IPS-NIHi11 (cell line): Measurements from ENCODE around the gene BLID.

Experiments
- DNase-seq: peaks from one replicate; pipeline ENCODE4 v3.0.0; 2012; ENCODE audit warnings: mixed read lengths, low spot score

BLID gene

DNA sequence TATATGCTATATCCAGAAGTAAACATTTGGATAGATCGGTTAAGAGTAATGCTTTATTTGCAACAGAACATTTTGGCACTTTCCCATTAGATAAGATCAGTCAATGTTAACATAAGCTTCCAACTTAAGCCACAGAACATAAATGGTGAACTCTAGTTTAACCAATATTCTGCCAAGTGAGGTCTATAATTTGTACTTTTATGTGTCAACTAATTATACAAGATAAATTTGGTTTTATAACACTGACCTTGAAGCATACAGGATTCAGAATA, 23.5 kb upstream of the BLID start:
- DNase-seq: no peak

DNA sequence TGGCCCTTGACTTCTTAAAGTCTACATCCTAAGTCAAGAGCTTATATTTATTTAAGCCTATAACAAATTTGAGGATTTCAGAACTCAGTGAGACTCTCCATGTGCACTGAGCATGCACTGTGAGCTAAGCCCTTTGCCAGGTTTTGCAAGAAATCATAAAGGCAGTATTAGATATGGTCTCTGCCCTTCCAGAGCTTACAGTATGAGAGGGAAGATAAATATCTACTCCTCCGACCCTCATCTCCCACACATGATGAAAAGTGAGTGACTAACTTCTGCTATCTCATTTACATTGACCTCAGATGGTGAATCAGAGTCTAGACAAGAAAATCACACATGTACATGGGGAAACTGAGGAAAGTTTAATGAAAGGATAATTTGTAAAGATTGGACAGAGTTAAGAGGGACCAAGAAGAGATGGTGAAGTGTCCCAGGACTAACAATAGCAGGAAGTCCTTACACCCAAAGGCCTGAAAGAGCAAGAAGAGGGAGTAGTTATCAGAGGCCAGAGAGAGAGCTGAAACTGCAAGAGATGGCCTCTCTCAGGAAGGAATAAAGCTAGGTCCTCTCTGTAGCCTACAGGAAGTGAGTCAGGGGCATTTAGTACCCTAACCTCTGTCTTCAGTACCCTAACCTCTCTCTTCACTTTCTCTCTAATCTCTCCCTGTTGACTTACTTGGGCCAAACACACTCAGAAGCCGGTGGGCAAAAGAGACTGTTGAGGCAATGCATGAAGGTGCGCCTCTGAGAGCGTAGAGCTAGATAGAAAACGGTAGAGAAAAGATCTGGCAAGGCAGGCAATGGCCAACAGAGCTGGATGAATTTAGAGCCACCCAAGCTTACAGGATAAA, 23.0 kb upstream of the BLID start:
- DNase-seq: peak; percentile 44

- no peak for DNase-seq
Measured at GRCh38 chr11:122137078-122137793, 21.2 kb upstream of the BLID start.

GRCh38 chr11:122131126-122131525, 15.1 kb upstream of the BLID start:
- DNase-seq: no peak

DNA sequence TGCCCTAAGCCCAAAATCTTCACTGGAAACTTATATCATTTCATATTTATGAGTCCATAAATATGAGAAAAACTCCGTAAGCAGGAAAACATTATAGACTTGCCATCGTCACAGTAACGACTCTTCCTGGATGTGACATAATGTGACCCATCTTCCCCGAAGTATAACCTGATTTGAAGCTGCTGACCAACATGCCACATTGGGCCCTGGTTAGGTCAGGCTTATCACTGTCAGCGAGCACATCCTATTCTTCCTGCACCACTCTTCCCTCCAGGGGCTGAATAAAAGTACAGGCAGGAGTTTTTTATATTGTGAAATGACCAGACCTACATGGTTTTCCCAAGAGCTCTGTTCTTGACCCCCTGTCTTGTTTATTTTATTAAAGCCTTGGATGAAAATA, 12.1 kb upstream of the BLID start:
- no peak for DNase-seq

DNA sequence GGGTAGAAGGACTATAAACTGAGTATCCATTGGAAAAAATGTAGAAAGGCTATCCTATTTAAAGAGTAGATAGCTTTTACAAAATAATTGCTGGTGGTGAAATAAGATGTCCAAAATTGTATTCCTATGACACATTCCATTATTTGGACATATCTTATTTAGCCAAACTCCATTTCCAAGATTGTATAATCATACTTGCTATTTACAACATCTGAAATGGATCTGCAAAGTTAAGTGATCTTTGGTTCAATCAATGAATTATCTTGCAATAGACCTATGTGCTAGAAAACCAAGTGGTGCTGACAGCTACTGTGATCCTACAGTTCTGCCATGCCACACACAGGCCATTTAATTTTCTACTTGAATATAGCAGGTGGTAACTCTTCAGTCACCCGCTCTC, 11.0 kb upstream of the BLID start:
- no peak for DNase-seq

DNA sequence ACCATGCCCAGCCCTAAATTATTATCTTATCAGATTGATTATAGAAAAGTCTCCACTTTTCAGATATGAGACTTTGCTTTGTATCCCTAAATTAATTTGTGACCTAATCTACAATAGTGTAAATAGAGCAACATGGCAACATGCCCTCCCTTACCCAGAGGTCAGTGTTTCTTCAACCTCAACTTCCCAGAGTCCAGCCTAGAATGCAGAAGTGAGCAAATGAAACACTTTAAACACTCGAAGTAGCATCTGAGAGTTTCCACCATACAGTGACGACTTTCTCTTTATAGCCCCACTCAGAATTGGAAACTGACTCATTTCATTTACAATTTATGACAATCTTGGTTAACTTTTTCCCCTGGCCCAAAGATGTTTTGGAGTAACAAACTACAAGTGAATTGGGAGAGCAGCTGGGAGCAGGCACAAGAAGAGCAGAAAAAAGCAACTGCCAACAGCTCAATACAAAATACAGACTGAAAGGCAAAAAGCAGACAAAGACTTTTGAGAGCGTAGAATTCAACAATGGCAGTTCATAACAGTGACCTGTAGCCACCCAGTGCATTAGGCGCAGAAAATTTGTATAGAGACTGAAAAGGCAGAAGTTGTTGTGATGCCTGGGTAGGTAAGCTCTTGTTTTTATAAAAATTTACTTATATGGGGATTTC, 10.1 kb upstream of the BLID start:
- DNase-seq: no peak

DNA sequence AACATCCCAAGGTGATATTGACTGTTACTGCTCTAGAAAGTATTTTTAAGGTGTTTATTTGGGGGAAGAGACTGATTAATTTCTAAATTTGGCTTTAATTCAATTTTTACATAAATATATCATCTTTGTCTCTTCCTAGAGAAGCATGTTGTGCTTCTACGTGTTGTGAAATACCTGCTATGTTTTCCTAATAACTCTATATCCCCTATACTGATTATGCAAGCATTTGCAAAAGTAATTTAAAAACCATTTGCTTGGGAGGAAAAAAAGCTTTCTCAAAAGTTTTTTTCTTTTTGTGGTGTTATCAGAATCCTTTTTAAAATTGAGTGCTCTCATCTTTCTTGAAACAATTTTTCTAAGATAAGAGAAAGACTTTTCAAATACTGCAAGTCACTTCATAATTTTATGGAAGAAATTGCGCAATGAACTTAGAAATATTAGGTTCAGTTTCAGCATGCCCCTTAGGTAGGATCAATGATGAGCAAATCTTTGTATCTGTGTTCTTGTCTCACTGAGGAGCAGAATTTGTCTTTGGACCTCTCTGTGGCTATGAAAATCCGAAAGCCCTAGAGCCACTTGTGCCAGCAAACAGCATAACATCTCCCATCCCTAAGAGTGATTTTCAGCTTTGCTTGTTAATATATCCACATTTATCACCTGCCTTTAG, 7.4 kb upstream of the BLID start:
- no peak for DNase-seq

GRCh38 chr11:122122179-122122578, 6.2 kb upstream of the BLID start:
- no peak for DNase-seq

DNA sequence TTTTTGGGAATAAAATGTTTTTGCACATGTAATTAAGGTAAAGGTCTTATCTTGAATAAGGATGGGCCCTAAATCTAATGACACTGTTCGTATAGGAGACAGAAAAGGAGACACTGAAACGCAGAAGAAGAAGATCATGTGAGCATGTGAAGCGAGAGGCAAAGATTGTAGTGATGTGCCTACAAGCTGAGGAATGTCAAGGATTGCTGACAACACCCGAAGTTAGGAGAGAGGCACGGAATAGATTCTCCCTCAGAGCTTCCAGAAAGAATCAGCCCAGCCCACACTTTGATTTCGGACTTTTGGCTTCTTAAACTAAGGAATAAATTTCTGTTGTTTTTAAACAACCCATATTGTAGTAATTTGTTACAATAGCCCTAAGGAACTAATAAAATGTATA, 4.1 kb upstream of the BLID start:
- no peak for DNase-seq

DNA sequence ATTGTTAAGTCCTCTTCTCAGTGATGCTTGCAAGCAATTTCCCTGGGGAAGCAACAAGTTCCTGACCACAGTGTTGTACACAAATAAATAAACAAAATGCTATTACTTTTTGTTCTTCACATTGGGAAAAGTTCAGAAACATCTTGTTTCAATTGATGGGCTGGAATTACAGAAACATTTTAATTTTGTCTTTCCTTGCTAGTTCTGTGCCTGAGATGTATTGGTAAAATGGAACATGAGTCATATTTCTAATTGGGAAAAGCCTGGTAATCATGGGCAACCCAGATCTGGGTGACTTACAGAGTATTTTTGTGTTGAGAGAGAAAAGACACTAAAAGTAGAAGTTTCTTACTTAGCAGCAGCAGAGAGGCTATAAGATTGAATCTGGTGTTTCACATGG, 576 bp upstream of the BLID start:
- DNase-seq: no peak

DNA sequence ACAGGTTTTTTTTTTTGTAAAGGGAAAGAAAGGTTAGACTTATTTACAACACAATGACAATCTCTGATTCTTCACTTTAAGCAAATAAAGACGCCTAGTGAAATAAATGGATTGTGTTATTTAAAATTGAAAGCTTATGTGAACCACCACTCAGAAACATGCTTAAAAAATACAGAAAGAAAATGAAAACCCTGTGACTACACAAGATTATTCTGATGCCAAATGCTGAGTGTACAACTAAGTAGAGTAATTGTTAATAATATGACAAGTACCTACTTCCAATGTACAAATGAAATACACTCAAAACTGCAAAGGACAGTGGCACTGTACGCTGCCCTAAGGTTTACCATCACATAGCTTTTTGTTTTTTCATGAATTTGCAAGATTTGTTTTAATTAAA, 1.0 kb downstream of the BLID start:
- DNase-seq: no peak

DNA sequence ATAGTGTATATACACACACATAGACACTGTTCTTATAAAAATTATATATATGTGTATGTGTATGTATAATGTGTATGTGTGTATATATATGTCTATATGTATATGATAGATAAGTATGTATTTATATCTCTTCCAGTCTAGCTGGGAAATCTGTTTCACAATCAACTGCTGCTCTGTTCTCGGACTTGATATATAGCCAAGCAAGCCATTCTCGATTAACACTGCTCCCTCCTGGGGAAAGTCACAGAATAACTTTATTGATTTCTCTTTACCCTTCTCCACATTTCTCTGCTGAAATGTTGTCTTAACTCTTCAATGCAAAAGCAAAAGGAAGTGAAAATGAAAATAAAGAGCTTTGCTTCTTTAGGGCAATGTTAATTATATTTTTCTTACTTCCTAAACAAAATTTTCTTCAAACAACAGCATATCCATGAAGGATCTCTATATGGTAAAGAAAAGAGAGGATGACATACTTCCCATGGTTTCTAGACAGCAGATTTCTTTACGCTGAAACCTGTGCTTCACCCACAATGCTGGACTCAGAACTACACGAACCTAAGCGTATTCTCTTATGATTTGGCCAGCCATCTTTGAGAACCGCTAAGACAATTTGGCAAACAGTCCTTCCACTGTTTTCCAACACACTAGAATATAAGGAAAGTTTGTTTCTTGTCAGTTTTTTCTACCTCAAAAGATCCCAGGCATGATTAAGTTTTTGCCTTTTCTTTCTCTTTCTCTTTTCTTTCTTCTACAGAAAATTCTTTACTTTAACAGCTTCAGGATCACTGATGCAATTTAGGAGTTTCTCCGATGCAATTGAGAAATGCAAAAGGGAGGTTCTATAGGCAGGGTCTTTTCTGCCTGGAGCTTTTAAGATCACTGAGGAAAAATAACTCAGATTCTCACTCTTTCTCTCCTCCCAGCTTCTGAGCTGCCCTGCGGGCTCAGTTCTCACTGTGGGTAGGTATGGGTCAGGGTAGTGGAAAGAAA, 1.9 kb downstream of the BLID start:
- no peak for DNase-seq

- DNase-seq: no peak
Measured at GRCh38 chr11:122112470-122113365, 3.3 kb downstream of the BLID start.

- no peak for DNase-seq
Measured at GRCh38 chr11:122109932-122110331, 6.1 kb downstream of the BLID start.

DNA sequence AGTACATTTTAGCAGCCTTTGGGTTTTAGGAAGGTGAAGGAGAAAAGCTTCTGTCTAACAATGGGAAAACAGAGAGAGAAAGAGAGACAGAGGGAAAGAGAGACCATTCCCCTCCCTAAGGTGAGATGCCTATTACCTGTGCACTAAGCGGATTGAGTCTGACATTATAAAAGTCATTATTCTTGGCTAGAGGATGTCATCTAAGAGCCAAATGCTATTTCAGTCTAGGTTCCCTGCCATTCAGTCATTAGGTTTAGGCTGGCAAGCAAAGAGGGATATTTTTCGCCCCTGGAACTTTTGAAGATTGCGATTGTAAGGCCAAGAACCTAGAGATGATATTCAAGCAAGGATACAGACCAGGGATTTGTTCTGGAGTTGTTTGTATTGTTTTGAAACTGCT, 7.2 kb downstream of the BLID start:
- DNase-seq: no peak

DNA sequence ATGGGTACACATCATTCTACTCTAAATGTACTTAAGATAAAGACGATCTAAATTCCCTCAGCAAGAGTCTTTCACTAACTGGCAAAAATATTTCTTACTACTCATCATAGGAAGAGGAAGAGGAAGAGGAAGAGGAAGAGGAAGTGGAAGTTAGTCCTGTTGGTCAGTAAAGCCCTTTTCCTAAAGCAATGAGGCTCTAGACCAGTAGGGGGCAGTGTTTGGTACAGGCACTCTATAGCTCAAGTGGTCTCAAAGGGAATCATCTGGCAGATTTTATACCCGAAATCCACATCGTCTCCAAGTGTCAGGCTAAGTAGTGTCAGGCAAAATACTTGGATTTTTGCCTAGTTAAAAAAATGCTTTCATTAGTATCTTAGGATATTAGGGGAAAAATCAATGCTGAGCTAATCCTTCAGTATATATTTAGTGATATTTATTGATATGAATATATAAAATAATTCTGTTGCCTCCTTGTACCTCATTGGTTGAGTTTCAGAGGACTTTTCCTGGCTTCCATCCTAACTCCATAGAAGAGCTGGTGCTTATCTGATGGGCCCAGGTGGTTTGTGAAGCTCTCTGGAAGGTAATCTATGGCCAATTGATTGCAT, 7.7 kb downstream of the BLID start:
- DNase-seq: peak; percentile 63

- DNase-seq: no peak
Measured at GRCh38 chr11:122107566-122107965, 8.4 kb downstream of the BLID start.

DNA sequence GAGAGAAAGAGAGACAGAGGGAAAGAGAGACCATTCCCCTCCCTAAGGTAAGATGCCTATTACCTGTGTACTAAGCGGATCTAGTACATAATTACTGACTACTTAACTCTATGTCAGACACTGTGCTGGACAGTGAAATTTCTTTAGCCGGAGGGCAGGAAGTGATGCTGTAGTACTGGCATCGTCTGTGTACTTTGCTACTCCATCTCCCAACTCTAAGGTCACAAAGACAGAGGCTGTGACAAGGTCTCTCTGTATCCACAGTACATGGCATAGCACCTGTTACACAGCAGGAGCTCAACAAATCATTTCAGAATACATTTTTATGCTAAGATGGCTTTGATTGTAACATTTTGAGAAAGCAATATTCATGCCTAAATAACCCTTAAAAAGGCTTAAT, 9.0 kb downstream of the BLID start:
- DNase-seq: no peak
